B cell (primary cell): ENCODE measurements around the gene RAD51AP2.

Experiments used
- CTCF ChIP-seq: fragments of 200-600 bp; IDR thresholded peaks from one replicate; pipeline ENCODE4 v1.8.0; 2022; ENCODE audit warnings: antibody characterized with exemption, mild to moderate bottlenecking
- EZH2 ChIP-seq: IDR thresholded peaks from 2 replicates; pipeline ENCODE4 v1.6.1; 2012; ENCODE audit warnings: borderline replicate concordance, low read depth, mild to moderate bottlenecking, moderate library complexity, low read length; ENCODE audit not compliant: insufficient read depth, poor library complexity, severe bottlenecking

- TF ChIP-seq CTCF (no peak), EZH2 (no peak)
Measured at GRCh38 chr2:17557596-17557995, 39.4 kb upstream of the RAD51AP2 start.
